CD14-positive monocyte (primary cell): ENCODE data around the gene PREX1. TPM values are rescaled to one million over a fixed set of nuclear protein-coding genes. Genes with fewer than 3 reads are reported as not detected.

Experiments used
- DNase-seq, 3 donors: peaks; one replicate each; pipeline ENCODE4 v3.0.0-alpha.2; 2011 to 2022
- H2AFZ ChIP-seq: 2 replicates; pipeline ENCODE4 v1.6.0; 2012; ENCODE audit warnings: mild to moderate bottlenecking, low read depth, low read length, inconsistent platforms; ENCODE audit not compliant: insufficient read depth, poor library complexity, severe bottlenecking
- H3K27ac ChIP-seq, 2 donors: 1 replicate in 1 of 2; 2 replicates in 1 of 2; pipeline ENCODE4 v1.5.1; 2012 to 2013; ENCODE audit warnings: low read length in 2 of 2, control low read depth in 1 of 2, inconsistent platforms in 1 of 2, low read depth in 1 of 2, mild to moderate bottlenecking in 1 of 2
- H3K27me3 ChIP-seq, 2 donors: one replicate each; pipeline versions ENCODE4 v1.6.0 to v1.6.1; 2011 to 2013; ENCODE audit warnings: low read length in 2 of 2; ENCODE audit not compliant: control insufficient read depth in 2 of 2, insufficient read depth in 2 of 2
- H3K36me3 ChIP-seq, 2 donors: replicated peaks in 1 of 2; 1 replicate in 1 of 2; 2 replicates in 1 of 2; pipeline versions ENCODE4 v1.5.1 to v1.6.1; 2012 to 2013; ENCODE audit warnings: low read length in 2 of 2, control low read depth in 1 of 2, inconsistent platforms in 1 of 2, mild to moderate bottlenecking in 1 of 2; ENCODE audit not compliant: insufficient read depth in 2 of 2, control insufficient read depth in 1 of 2
- H3K4me1 ChIP-seq, 2 donors: 1 replicate in 1 of 2; 2 replicates in 1 of 2; pipeline versions ENCODE4 v1.5.1 to v1.6.1; 2012 to 2013; ENCODE audit warnings: low read length in 2 of 2, control low read depth in 1 of 2, inconsistent platforms in 1 of 2, mild to moderate bottlenecking in 1 of 2, moderate library complexity in 1 of 2; ENCODE audit not compliant: insufficient read depth in 2 of 2, control insufficient read depth in 1 of 2
- H3K4me2 ChIP-seq: replicated peaks from 2 replicates; pipeline ENCODE3; 2012; ENCODE audit warnings: low read length, moderate library complexity, mild to moderate bottlenecking; ENCODE audit not compliant: poor library complexity, severe bottlenecking; ENCODE audit errors: extremely low read depth
- H3K4me3 ChIP-seq, 3 experiments: fragments of 200-600 bp in 1 of 3; sonication (generic) in 1 of 3; replicated peaks in 1 of 3; 1 replicate in 2 of 3; 2 replicates in 1 of 3; pipeline ENCODE4 v1.5.1; 2011 to 2013; ENCODE audit warnings: low read length in 3 of 3, mild to moderate bottlenecking in 3 of 3, control low read depth in 2 of 3, low read depth in 2 of 3, inconsistent platforms in 1 of 3, moderate library complexity in 1 of 3
- H3K79me2 ChIP-seq: 2 replicates; pipeline ENCODE4 v1.6.0; 2012; ENCODE audit warnings: mild to moderate bottlenecking, control low read depth, inconsistent platforms, low read length, moderate library complexity; ENCODE audit not compliant: insufficient read depth
- H3K9ac ChIP-seq: 2 replicates; pipeline ENCODE4 v1.6.0; 2017; ENCODE audit warnings: low read length, mild to moderate bottlenecking; ENCODE audit not compliant: insufficient read depth, poor library complexity, severe bottlenecking
- H3K9me3 ChIP-seq, 2 donors: replicated peaks in 1 of 2; 1 replicate in 1 of 2; 2 replicates in 1 of 2; pipeline versions ENCODE4 v1.5.1 to v1.6.1; 2012 to 2013; ENCODE audit warnings: low read length in 2 of 2, control low read depth in 1 of 2; ENCODE audit not compliant: control insufficient read depth in 1 of 2, insufficient read depth in 1 of 2
- H4K20me1 ChIP-seq: 2 replicates; pipeline ENCODE4 v1.6.0; 2012; ENCODE audit warnings: mild to moderate bottlenecking, low read length, control low read depth, moderate library complexity; ENCODE audit not compliant: insufficient read depth
- H3K27ac Mint-ChIP-seq, 7 donors: one replicate each; pipeline ENCODE4 v1.8.0; 2020; ENCODE audit warnings: mild to moderate bottlenecking in 7 of 7, mixed read lengths in 7 of 7, moderate library complexity in 6 of 7, inconsistent platforms in 2 of 7
- H3K27me3 Mint-ChIP-seq, 3 donors: one replicate each; pipeline ENCODE4 v1.8.0; 2021 to 2022; ENCODE audit warnings: low read depth in 3 of 3, mild to moderate bottlenecking in 3 of 3, mixed read lengths in 3 of 3, moderate library complexity in 3 of 3, inconsistent platforms in 1 of 3
- H3K36me3 Mint-ChIP-seq, 2 donors: one replicate each; pipeline ENCODE4 v1.8.0; 2020; ENCODE audit warnings: mixed read lengths in 2 of 2, inconsistent platforms in 1 of 2, mild to moderate bottlenecking in 1 of 2
- H3K4me1 Mint-ChIP-seq: one replicate; pipeline ENCODE4 v1.8.0; 2020; ENCODE audit warnings: mild to moderate bottlenecking, mixed read lengths
- H3K4me3 Mint-ChIP-seq, 2 donors: one replicate each; pipeline ENCODE4 v1.8.0; 2020; ENCODE audit warnings: mild to moderate bottlenecking in 2 of 2, mixed read lengths in 2 of 2, moderate library complexity in 1 of 2
- H3K9me3 Mint-ChIP-seq, 7 donors: one replicate each; pipeline ENCODE4 v1.8.0; 2020 to 2022; ENCODE audit warnings: mixed read lengths in 7 of 7, mild to moderate bottlenecking in 6 of 7, moderate library complexity in 6 of 7, inconsistent platforms in 2 of 7
- CTCF ChIP-seq: fragments of 200-600 bp; IDR thresholded peaks from one replicate; pipeline ENCODE4 v1.8.0; 2022; ENCODE audit warnings: antibody characterized with exemption, mild to moderate bottlenecking
- WGBS: methylation state at CpG from one replicate; pipeline ENCODE4 v1.1.5; 2013; ENCODE audit warnings: missing lambda C conversion rate; ENCODE audit not compliant: insufficient coverage; 5-methylcytosine and 5-hydroxymethylcytosine counted together
- intact Hi-C, 2 donors: fragments of 100-400 bp; cut with micrococcal nuclease; formaldehyde crosslinking; loops; one replicate each; pipeline versions ENCODE4 v1.15.0 to v1.15.1; 2023
- polyA plus RNA-seq, 3 donors: library from polyadenylated mRNA; depleted of rRNA in 1 of 3; unstranded in 2 of 3; stranded (reverse) in 1 of 3; fragments of 300-500 nt in 2 of 3; fragments of >200 nt in 1 of 3; fragmentation: Illumina TruSeq in 2 of 3; gene quantifications; 1 replicate in 2 of 3; 2 replicates in 1 of 3; pipeline ENCODE4 v1.2.3, GENCODE V29; 2012 to 2021

The PREX1 gene
- polyA plus RNA-seq, 3 donors: 24.3 to 114 (median 27.5) TPM

GRCh38 chr20:48685300-48685699, 142.5 kb downstream of the PREX1 start:
- no peak for DNase-seq
- H3K79me2 ChIP-seq: peaks cover 38% of the 10 kb centered on the region
- H3K4me2 ChIP-seq: no peak overlapping the region
- no peaks in the 10 kb centered on the region for H3K27me3 Mint-ChIP-seq
- H3K9me3 Mint-ChIP-seq: no peaks in the 10 kb centered on the region
- intact Hi-C loops: no loop called here
- H2AFZ ChIP-seq: no peak overlapping the region
- H3K36me3 ChIP-seq: peaks cover 99 to 100% of the 10 kb centered on the region in 2 donors
- no peaks in the 10 kb centered on the region for H3K27me3 ChIP-seq
- H3K36me3 Mint-ChIP-seq: peaks cover 0 to 70% of the 10 kb centered on the region in 2 donors
- H3K4me3 Mint-ChIP-seq: no peak overlapping the region
- no peaks in the 10 kb centered on the region for H3K4me1 ChIP-seq
- H3K4me1 Mint-ChIP-seq: peaks cover 8% of the 10 kb centered on the region
- WGBS: 93% methylated on average over 3 of the region's 8 CpGs
- TF ChIP-seq CTCF: no peak
- peaks cover 100% of the 10 kb centered on the region for H4K20me1 ChIP-seq
- no peak overlapping the region for H3K4me3 ChIP-seq
- peak overlapping the region in 1 of 7 donors; percentile 23 for H3K27ac Mint-ChIP-seq
- H3K9me3 ChIP-seq: no peaks in the 10 kb centered on the region
- no peak overlapping the region for H3K27ac ChIP-seq
- H3K9ac ChIP-seq: no peak overlapping the region

GRCh38 chr20:48684501-48685041, 143.2 kb downstream of the PREX1 start:
- Histone ChIP-seq H4K20me1 (peaks cover 100% of the 10 kb centered on the region), H3K4me2 (no peak overlapping the region), H3K27me3 (no peaks in the 10 kb centered on the region), H2AFZ (no peak overlapping the region), H3K4me3 (no peak overlapping the region), H3K79me2 (peaks cover 36% of the 10 kb centered on the region), H3K4me1 (no peaks in the 10 kb centered on the region), H3K27ac (peak overlapping the region in 1 of 2 donors; percentile 24), H3K9me3 (no peaks in the 10 kb centered on the region), H3K9ac (no peak overlapping the region), H3K36me3 (peaks cover 99 to 100% of the 10 kb centered on the region in 2 donors)
- peaks cover 0 to 62% of the 10 kb centered on the region in 2 donors for H3K36me3 Mint-ChIP-seq
- no peaks in the 10 kb centered on the region for H3K27me3 Mint-ChIP-seq
- H3K4me3 Mint-ChIP-seq: no peak overlapping the region
- H3K4me1 Mint-ChIP-seq: peaks cover 7% of the 10 kb centered on the region
- DNase-seq: no peak
- no peak for TF ChIP-seq CTCF
- intact Hi-C loops: no loop called here
- H3K9me3 Mint-ChIP-seq: no peaks in the 10 kb centered on the region
- H3K27ac Mint-ChIP-seq: peak overlapping the region in 5 of 7 donors; percentile 16 to 74 (median 31)
- 71% methylated on average over 12 of the region's 14 CpGs for WGBS
